Measurements from ENCODE around the gene MARCHF10.

MARCHF10 gene

GRCh38 chr17:62825182-62825581 lies 17.1 kb upstream of the MARCHF10 start:
- TF ChIP-seq CTCF (IDR thresholded peaks at IDR 0.05; ENCODE audit: borderline replicate concordance, control extremely low read depth, extremely low read depth, insufficient read depth, missing control alignments) = no peak
- in situ Hi-C loops (cut with MboI; ENCODE audit: low sequenced_read_pairs, unreplicated experiment) = no loop called here
- DNase-seq (ENCODE audit: low spot score) = no peak

- no peak for TF ChIP-seq CTCF (IDR thresholded peaks at IDR 0.05; ENCODE audit: borderline replicate concordance, control extremely low read depth, extremely low read depth, insufficient read depth, missing control alignments)
- DNase-seq (ENCODE audit: low spot score) = no peak
- in situ Hi-C loops (cut with MboI; ENCODE audit: low sequenced_read_pairs, unreplicated experiment) = no loop called here
Observed at GRCh38 chr17:62824290-62825131, 16.4 kb upstream of the MARCHF10 start.

GRCh38 chr17:62823111-62823893 lies 15.2 kb upstream of the MARCHF10 start:
- no peak for TF ChIP-seq CTCF (IDR thresholded peaks at IDR 0.05; ENCODE audit: borderline replicate concordance, control extremely low read depth, extremely low read depth, insufficient read depth, missing control alignments)
- no peak for DNase-seq (ENCODE audit: low spot score)
- in situ Hi-C loops (cut with MboI; ENCODE audit: low sequenced_read_pairs, unreplicated experiment) = no loop called here

GRCh38 chr17:62822080-62822904 lies 14.2 kb upstream of the MARCHF10 start:
- in situ Hi-C loops (cut with MboI; ENCODE audit: low sequenced_read_pairs, unreplicated experiment) = no loop called here
- no peak for DNase-seq (ENCODE audit: low spot score)
- TF ChIP-seq CTCF (IDR thresholded peaks at IDR 0.05; ENCODE audit: borderline replicate concordance, control extremely low read depth, extremely low read depth, insufficient read depth, missing control alignments) = no peak

GRCh38 chr17:62821189-62822079 lies 13.3 kb upstream of the MARCHF10 start:
- in situ Hi-C loops (cut with MboI; ENCODE audit: low sequenced_read_pairs, unreplicated experiment) = no loop called here
- DNase-seq (ENCODE audit: low spot score) = no peak
- TF ChIP-seq CTCF (IDR thresholded peaks at IDR 0.05; ENCODE audit: borderline replicate concordance, control extremely low read depth, extremely low read depth, insufficient read depth, missing control alignments) = no peak

Measured in GM13976 (cell line).